RCC 7860 (cell line): ENCODE measurements around the gene C11orf91.
"Not testable (repeated sequence)": the region's sequence is repeated elsewhere in the genome, so short reads cannot be mapped to it uniquely, and the experiment has no call there.

ENCODE experiments used
- DNase-seq: peaks from one replicate; pipeline ENCODE4 v3.0.0-alpha.2; 2015; ENCODE audit warnings: low spot score
- FAIRE-seq: peaks from 2 replicates; lab custom pipeline; 2012; peaks lifted over from hg19 to GRCh38; lab: Jason Lieb, UNC

Gene C11orf91, protein sequence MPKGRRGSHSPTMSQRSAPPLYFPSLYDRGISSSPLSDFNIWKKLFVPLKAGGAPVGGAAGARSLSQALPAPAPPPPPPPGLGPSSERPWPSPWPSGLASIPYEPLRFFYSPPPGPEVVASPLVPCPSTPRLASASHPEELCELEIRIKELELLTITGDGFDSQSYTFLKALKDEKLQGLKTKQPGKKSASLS

DNA sequence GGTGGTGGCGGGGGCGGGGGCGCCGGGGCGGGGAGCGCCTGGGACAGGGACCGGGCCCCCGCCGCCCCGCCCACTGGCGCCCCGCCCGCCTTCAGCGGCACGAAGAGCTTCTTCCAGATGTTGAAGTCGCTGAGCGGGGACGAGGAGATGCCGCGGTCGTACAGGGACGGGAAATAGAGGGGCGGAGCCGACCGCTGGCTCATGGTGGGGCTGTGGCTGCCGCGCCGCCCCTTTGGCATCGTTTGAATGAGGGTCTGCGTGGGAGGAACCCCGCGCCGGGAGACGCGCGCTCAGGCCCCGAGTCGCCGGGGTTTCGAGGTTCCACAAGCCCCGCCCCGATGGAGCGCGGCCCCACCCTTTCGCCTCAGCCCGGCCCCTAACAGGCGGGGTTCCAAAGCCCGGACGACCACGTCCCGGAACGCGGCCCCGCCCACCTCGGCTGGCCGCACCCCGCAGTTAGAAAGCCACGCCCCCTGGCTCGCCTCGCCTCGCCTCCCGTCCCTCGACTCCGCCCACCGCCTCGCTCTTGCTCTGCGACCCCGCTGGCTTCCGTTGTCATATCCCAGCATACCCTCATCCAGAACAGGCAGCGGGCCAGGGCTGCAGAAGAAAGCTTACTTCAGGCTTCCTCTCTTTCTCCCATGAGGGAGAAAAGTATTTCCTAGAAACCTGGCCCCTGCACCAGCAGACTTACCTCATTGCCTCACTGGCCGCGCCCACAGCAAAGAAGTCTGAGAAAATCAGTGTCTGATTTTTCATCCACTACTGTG, at the start of gene C11orf91:
Gene C11orf91, minus strand, starts transcription at position 325 of the 770 bp plus-strand sequence. Its CDS starts 86 bp downstream, at position 239.
- FAIRE-seq: no peak
- DNase-seq: peak; percentile 78

DNA sequence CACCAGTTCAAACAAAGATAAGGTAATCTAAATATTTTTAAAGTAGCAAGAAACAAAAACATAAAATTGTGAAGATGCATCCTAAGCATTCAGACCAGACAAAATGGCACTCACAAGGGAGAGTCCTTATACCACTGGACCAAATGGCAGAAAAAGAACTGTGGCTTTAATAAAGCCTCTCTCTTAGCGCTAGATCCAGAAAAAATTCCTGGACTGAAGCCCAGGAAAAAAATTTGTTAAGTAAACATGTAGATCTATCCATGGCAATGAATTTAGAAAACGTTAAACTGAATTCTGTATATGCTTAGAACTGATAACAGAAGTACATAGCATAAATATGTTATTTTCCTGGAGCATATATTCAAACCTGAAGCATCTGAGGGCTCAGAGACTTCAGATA, 47.4 kb upstream of the C11orf91 start:
- no peak for DNase-seq

DNA sequence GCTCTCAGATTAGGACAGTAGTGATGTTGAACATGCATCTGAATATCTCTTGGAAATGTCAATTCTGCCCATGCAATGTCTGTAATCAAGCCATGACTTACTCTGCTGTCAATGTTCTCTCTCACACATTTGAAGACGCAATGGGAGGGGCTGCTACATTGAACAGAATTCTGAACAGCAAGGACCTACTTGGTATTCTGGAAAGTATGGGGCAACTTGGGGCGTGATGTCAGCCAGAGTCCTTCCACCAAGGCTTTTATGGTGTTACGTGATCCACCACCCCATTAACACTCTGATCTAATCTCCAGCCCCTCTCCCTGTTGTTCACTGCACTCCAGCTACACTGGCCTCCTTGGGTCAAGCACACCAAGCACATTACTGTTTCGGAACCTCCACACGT, 42.7 kb upstream of the C11orf91 start:
- FAIRE-seq (no peak), DNase-seq (no peak)

More for the DNA sequence above, 47.4 kb upstream of the C11orf91 start:
- no peak for FAIRE-seq

DNA sequence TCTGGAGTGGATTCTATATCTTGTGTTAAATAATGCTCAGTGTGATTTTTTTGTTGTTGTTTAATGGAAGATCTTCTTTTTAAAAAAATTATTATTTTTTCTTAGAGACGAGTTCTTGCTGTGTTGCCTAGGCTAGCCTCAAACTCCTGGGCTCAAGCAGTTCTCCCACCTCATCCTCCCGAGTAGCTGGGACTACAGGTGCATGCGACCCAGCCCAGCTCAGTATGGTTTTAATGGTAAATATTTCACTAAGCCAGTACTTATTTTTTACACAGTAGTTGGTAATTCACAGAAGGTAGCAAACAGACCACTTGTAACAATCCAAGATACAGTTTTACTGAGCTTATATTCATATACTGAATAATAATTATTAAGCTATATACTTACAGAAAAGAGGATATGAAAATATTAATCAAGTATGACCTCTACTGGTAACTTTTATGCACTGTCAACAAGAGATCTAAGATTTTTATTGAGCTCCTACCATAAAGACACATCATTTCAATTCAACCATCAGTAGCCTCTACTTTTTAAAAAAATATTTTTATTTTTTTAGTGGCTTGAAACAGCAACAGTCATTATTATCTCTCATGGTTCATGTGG, 41.7 kb upstream of the C11orf91 start:
- FAIRE-seq: peak; percentile 76
- DNase-seq: peak; percentile 34

DNA sequence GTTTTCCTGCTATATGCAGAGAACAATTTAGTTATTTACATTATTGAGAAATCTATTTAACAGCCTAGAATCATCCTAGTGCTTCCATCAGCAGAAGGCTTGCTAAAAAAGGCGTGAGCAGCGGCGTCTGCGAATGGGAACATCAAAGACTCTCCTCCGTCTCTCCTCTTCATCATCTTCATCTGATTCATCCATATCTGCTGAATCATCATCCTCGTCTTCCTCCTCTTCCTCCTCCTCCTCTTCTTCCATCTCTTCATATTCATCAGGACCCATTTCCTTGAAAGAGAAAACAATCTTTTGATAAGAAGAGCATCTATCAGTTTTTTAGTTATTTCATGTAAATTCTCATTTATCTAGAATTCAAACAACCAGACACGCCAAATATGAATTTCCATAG, 41.2 kb upstream of the C11orf91 start:
- no peak for FAIRE-seq
- DNase-seq: no peak

DNA sequence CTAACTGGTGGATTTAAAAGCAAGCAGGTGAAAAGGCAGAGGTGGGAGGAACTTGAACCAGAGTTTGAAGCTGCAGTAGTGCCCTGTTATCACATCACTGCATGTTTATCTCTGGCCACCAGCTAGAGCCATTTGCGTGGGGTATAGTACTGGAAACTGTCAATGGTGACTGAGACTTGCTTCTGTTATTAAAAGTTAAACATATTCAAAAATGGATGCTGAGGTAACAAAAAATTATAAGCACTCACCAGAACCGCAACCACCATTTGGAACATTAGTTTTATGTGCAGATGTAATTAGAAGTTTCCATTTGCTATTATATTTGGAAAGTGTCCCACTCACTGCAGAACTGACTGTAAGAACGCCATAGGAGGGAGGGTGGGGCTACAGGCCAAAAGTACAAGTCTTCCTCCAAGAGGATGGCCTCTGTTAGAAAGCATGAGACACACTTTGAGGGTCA, 36.8 kb upstream of the C11orf91 start:
- DNase-seq (no peak), FAIRE-seq (no peak)

DNA sequence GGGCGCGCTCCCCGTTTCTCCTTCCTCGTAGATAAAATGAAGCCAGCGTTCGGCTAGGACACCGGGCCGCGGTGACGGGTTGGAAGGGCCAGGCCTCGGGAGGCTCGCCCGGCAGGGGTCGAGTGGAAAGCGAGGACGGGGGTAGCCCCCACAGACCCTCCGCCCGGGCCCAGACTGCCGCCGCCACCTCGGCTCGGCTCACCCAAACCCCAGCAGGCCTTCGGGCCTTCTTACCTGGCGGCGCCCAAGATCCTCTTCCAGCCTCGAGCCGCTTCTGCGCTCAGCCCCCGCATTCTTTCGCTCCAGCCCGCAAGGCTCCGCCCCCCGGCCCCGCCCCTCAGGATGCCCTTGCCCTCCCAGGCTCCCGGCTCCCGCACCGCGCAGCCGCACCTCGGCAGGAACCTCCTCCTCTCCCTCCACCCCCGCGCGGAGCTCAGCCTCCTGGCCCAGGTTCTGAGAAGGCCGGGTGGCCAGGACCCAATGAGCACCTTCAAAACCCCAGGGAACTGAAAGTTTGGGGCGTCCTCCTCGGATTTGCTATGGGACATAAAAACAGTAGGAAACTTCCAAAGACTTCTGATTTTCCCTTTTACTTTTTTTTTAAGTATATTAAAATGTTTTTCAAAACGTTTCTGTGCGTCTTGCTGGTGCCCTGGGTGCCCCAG, 35.7 kb upstream of the C11orf91 start, which contains the start of gene CD59:
Gene CD59, minus strand, starts transcription at position 276 of the 665 bp plus-strand sequence. CDS start 13,978 bp downstream, outside the sequence.
- FAIRE-seq (no peak), DNase-seq (peak; percentile 73)

DNA sequence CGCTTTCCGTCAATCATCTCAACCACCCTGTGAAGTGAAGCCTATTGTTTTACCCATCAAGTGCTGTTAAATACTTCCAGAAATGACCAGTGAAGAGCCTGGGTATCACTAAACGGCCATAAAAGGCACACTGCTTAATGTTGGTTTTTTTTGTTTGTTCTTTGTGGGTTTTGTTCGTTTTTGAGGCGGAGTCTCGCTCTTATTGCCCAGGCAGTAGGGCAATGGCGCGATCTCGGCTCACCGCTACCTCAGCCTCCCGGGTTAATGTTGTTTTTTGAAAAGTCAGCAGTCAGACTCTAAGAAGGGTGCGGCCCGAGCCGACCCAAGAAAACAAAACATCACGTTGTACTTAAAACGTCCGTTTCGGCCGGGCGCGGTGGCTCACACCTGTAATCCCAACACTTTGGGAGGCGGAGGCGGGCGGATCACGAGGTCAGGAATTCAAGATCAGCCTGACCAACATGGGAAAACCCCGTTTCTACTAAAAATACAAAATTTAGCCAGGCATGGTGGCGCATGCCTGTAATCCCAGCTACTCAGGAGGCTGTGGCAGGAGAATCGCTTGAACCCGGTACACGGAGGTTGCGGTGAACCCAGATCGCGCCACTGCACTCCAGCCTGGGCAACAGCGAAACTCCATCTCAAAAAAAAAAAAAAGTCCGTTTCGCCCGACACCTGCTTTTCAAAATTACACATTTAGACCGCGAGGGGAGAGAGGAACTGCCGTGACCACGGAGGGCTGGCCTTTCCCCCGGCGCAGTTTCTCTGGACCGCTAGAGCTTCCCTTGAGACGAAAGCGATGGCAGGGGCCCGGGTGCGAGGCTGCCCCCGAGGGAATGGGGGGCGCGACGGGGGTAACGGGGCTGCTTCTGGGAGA, 34.9 kb upstream of the C11orf91 start:
- DNase-seq: no peak
- no peak for FAIRE-seq

DNA sequence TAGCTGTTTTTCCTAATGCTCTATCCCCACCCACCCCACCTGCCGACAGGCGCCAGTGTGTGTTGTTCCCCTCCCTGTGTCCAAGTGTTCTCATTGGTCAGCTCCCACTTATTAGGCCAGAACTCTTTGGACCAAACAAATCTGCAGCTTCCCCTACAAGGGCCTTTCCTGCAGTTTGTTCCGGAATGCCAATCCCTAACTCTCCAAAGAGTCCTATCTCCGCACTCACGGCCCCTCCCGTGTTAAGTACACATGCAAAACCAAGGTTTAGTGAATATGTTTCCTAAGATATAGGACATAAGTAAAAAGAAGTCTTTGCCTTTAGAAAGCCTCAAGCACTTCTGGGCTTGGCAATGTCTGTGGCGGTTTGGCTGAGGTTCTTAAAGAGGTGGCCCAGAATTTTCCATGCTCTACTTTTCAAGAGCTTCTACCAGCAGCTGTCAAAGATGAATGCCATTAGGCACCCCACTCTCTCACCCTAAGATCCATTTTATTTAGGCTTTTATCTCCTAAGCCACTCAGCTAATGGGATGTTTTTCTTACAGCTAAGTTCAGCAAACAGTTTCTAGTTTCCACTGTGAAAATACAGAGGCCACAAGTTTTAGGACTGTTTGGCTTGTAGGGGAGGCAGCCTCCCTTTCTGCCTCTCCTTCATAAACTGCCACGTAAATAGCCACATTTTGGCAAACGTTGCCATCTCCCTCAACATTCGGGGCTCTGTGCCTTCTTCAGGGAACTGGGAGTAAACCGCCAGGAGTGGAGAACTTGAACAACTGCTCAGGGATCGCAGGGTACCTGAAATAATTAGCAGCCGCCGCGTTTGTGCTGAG, 34.0 kb upstream of the C11orf91 start:
- FAIRE-seq: no peak
- no peak for DNase-seq

DNA sequence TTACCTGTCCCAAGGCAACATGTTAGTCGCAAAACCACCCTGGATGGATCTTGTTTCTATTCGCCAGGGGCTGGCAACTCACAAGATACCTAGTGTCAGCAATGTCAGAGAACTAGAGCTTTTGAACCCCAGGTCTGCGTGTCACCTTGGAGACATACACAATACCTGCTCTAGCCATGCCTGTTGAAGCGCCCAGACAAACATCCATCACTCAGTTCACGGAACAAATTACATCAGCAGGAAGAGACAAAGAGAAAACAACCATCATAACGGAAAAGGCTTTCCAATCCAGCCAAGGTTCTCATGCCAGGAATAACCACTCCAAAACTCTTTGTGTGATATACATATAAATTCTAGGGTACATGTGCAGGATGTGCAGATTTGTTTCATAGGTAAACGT, 33.4 kb upstream of the C11orf91 start:
- FAIRE-seq (no peak), DNase-seq (no peak)

DNA sequence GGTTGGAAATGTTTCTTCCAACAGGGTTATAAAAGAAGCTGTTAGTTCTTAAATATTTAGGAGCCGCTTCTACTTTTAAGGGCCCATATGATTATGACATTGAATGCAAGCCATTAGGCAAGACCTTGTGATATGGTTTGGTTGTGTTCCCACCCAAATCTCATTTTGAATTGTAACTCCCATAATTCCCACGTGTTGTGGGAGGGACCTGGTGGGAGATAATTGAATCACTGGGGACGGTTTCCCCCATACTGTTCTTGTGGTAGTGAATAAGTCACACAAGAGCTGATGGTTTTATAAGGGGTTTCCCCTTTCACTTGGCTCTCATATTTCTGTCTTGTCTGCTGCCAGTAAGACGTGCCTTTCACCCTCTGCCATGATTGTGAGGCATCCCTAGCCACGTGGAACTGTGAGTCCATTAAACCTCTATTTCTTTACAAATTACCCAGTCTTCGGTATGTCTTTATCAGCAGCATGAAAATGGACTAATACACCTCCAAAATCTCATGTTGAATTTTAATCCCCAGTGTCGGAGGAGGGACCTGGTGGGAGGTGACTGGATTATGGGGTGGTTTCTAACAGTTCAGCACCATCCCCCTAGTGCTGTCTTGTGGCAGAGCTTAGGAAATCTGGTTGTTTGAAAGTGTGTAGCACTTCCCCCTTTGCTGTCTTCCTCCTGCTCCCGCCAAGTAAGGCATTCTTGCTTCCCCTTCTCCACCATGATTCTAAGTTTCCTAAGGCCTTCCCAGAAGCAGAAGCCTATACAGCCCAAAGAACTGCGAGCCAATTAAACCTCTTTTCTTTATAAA, 31.3 kb upstream of the C11orf91 start:
- peak; percentile 39 for DNase-seq
- peak; percentile 18 for FAIRE-seq

DNA sequence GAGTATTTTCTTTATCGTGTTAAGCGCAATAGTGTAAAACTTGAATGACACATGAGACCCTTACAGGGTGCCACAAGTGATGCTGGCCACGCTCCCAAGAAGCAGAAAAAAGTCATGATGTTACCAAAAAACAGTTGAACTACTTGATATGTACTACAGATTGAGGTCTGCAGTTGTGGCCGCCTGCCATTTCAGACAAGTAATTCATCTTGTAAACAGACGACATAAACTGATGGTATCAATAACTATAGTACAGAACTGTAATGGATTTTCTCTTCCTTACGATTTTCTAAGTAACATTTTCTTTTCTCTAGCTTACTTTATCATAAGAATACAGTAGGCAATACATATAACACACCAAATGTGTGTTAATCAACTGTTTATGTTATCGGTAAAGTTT, 30.1 kb upstream of the C11orf91 start:
- DNase-seq (no peak), FAIRE-seq (no peak)

DNA sequence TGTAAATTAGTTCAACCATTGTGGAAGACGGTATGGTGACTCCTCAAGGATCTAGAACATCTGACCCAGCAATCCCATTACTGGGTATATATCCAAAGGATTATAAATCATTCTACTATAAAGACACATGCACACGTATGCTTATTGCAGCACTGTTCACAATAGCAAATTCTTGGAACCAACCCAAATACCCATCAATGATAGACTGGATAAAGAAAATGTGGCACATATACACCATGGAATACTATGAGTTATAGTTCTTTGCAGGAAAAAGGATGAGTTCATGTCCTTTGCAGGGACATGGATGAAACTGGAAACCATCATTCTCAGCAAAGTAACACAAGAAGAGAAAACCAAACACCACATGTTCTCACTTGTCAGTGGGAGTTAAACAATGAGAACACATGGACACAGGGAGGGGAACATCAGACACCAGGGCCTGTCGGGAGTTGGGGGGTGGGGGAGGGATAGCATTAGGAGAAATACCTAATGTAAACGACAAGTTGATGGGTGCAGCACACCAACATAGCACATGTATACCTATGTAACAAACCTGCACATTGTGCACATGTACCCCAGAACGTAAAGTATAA, 28.5 kb upstream of the C11orf91 start:
- not testable (repeated sequence) for DNase-seq, FAIRE-seq

DNA sequence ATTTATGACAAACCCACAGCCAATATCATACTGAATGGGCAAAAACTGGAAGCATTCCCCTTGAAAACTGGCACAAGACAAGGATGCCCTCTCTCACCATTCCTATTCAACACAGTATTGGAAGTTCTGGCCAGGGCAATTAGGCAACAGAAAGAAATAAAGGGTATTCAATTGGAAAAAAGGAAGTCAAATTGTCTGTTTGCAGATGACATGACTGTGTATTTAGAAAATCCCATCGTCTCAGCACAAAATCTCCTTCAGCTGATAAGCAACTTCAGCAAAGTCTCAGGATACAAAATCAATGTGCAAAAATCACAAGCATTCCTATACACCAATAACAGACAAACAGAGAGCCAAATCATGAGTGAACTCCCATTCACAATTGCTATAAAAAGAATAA, 26.9 kb upstream of the C11orf91 start:
- not testable (repeated sequence) for FAIRE-seq, DNase-seq

DNA sequence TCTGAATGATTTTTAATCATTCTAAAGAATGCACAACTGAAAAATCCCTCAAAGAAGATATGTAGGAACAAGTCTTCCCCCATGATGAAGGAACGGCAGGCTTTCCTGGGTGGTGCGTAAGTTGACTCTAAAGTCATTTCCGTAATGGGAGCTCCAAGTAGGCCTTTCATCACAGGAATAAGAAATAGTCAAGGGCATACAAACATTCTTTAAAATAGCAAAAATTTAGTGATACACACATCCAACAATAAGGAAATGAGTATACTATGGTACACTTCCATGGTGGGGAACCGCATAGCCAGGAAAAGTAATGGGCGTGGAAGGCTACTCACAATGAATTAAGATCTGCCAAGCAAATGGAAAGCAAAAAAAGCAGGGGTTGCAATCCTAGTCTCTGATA, 24.9 kb upstream of the C11orf91 start:
- no peak for DNase-seq
- FAIRE-seq: no peak

DNA sequence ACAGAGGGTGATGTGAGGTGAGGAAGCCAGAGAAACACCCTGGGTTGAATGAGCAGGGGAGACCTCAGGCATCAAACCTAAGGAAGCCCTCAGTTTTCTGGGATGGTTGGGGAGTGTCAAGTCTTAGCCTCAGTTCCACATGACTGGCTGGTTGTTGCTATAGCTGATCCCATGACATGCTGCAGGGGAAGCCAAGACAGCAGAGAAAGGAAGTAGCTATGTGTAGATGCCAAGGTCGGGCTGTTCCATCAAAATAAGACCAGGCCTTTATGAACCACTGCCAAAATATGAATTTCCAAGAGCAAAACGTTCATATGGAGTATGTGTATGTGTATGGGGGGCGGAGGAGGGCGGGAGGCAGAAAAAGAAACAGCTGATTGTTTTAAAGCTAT, 24.0 kb upstream of the C11orf91 start:
- peak; percentile 69 for DNase-seq

DNA sequence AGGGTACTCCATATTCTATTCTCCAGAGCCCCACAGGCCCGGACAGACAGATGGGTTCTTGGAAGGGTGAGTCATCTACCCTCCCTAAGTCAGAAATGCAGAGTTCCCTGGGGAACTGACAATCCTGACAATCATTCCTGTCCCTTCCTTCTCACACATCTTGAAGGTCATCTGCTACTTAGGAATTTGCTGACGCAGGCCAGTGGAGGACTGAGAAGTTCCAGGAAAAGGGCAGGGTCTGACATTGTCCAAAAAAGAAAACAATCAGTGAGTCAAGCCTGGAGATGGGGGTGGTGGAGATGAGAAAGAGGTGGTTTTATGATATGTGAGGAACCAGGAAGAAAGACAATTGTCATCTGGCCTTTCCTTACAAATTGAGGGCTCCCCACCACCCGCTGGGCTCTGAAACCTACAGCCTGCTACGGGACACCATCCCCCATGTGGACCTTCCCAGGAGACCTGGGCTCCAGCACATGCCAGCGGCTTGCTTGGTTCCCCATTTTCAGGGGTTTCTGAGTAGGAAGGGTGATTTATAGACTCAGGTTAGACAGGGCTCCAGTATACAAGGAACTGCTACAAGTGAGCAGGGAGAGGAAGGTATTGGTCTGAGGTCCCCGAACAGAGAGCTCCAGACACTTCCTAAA, 22.7 kb upstream of the C11orf91 start:
- FAIRE-seq: peak; percentile 82
- DNase-seq: peak; percentile 93

More for the DNA sequence above, 24.0 kb upstream of the C11orf91 start:
- FAIRE-seq: peak; percentile 29
